Hematopoietic multipotent progenitor cell treated with erythropoietin and hydrocortisone succinate and interleukin-3 and kit ligand, for 6 days (in vitro differentiated cells): Measurements from ENCODE around the gene SLC44A2.
A peak's percentile ranks its signal among the peaks of the same experiment; 100 is the strongest.

ENCODE experiments used
- DNase-seq: peaks from one replicate; pipeline ENCODE4 v3.0.0-alpha.2; 2015

Gene SLC44A2

DNA sequence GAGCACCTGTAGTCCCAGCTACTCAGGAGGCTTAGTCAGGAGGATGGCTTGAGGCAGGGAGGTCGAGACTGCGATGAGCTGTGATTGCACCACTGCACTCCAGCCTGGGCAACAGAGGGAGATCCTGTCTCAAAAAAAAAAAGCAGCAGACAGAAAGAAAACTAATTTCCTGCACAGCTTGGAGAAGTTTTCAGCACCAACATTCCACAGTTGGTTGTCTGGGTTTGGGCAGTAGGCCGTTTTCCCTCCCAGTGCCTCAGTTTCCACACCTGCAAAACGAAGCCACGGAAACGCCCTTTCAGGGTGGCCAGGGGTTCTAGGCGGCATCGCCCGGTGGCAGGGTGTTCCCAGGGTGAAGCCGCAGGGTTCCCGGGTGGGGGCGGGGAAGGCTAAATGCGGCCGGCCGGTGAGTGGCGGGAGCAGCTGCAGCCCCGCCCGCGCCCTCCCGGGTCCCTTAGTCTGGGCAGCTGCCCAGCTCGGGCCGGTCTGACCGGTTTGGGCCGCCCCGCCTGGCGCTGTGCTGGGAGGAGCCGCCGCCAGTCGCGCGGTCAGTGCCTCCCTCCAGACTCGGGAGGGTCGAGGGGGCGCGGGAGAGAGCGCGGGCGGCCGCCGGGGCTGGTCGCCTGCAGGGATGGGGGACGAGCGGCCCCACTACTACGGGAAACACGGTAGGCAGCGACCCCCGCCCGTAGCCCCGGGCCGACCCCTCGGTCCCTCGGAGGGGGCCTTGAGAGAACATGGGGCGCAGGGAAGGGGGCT lies at the start of gene SLC44A2:
SLC44A2 (plus strand) TSS at position 551 of the 759 bp plus-strand sequence; CDS start at position 632, 81 bp downstream.
- DNase-seq: no peak

DNA sequence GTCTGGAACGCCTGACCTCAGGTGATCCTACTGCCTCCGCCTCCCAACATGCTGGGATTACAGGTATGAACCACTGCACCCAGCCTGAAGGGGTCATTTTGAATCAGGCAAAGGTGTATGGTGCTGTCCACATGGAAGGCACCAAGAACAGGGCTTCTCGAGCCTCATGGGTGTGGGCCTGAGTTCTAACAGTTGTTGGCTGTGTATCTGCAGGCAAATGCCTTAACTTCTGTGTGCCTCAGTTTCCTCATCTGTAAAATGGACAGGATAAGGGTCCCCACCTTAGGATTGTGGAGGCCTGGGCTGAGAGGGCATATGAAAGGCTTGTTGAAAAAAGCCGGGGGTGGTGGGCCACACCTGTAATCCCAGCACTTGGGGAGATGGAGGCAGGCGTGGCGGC lies 47.4 kb upstream of the SLC44A2 start:
- no peak for DNase-seq

DNA sequence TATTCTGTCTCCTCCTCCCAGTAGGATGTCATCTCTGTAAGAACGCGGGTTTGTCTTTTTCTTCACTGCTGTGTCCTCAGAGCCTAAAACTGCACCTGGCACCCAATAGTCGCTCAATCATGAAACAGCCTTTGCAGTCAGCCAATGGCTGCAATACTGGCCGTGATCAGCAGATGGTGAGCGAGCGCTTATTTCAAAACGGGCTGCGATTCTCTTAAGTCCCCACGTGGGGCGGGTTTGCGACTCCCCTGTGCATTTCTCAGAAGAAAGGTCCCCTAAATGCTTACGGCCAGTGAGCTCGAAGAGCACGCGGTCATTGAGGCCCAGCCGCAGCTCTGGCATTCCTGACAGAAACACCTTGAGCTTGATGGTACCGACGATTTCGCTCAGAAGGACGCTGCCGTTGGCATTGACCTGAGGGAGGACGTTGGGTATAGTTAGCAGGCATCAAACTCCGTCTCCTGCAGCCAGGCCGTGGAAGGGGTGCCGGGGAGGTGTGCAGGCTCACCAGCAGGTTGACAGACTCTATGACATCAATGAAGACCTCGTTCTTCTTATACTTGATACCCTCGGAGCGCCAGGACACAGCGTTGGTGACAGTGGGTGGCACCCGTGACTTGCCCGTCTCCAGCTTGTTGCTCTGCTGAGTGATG lies 44.2 kb upstream of the SLC44A2 start:
- DNase-seq: peak; percentile 98

DNA sequence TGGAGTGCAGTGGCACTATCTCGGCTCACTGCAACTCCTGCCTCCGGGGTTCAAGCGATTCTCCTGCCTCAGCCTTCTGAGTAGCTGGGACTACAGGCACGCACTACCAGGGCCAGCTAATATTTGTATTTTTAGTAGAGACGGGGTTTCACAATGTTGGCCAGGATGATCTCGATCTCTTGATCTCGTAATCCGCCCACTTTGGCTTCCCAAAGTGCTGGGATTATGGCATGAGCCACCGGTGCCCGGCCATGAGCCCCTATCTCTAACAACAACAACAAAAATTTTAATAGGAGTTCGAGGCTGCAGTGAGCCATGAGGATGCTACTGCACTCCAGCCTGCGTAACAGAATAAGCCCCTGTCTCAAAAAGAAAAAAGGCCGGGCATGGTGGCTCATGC lies 43.3 kb upstream of the SLC44A2 start:
- no peak for DNase-seq

DNA sequence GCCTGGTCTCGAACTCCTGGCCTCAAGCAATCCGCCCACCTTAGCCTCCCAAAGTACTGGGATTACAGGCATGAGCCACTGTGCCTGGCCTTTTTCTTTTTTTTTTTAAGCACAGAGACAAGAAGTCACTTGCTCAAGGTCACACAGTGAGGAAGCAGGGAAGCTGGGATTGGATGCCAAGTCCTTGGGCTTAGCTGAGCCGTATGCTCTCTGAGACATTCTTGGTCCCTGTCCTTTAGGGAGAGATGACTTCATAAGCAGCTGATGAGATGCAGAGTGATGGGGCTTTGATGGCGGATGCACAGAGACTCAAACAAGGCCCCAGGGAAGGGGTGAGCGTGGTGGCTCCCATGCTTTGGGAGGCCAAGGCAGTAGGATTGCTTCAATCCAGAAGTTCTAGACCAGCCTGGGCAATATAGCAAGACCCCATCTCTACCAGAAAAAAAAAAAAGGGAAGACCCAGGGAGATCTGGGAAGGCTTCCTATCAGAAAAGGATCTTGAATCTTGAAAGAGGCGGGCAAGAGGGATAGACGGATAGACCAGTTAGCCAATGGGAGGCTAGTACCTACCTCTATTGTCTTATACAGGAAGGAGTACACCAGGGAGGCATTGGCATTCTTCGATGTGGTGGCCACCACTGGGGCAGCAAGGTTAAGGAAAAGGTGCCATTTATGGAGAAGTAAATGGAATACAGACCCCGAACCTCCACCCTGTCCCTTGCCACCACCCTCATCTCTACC lies 42.1 kb upstream of the SLC44A2 start:
- DNase-seq: no peak

DNA sequence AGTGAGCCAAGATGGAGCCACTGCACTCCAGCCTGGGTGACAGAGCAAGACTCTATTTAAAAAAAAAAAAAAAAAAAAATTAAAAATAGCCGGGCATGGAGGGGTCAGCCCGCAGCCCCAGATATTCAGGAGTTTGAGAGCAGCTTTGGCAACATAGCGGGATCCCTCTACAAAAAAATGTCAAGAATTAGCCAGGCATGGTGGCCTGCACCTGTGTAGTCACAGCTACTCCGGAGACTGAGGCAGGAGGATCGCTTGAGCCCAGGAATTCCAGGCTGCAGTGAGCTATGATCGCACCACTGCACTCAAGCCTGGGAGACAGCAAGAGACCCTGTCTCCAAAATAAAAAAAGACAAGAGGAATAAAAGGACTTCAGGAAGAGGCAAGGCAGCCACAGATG lies 39.0 kb upstream of the SLC44A2 start:
- no peak for DNase-seq

DNA sequence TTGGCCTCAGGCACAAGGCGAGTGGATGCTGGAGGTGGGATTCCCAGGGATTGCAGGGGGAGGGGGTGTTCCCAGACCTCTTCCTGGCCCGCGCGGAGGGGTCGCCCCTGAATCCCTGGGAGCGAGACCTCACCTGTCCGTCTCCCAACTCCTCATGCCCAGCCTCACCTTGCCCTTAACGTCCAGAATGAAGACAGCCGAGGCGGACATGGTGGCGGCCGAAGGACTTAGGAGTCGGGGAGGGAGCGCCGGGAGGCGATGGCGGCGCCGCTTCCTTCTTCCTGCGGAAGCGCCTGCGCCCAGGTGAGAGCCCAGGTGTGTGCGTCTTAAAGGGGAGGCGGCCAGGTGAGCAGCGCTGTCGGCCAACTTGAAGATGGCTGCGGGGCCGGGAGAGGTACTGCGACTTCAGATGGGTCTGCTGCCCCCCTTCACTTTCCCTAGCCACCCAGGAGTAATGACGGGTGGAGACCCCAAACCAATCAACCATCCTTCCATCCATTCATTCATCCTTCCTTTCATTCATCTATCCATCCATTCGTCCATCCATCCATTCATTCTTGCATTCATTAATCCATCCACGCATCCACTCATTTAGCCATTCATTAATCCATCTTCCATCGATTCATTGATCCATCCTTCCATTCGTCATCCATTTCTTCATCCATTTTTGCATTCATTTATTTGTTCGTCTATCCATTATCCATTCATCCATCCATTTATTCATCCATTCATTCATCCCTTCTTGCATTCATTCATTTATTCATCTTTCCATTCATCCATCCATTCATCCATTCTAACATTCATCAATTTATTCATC lies 38.1 kb upstream of the SLC44A2 start, which contains the start of gene AP1M2:
AP1M2 (minus strand) TSS at position 291 of the 817 bp plus-strand sequence; CDS start at position 210, 81 bp downstream.
- no peak for DNase-seq

DNA sequence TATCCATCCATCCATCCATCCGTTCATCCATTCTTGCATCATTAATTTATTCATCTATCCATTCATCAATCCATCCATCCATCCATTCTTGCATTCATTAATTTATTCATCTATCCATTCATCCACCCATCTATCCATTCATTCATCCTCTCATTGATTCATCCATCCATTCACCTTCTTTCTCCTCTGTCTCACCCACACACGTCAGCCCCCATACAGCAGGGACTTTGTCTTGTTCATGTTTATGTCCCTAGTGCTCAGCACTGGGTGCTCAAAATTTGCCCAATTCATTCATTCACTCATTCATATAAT lies 37.6 kb upstream of the SLC44A2 start:
- DNase-seq: no peak

DNA sequence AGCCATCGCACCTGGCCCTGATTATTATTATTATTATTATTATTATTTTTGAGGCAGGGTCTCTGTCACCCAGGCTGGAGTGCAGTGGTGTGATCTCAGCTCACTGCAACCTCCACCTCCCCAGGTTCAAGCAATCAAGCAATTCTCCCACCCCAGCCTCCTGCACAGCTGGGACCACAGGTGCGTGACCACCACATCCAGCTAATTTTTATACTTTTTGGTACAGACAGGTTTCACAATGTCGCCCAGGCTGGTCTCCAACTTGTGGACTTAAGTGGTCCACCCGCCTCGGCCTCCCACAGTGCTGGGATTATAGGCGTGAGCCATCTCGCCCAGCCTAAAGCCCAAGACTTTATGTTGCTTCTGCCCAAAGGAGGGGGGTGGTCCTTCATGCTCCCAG lies 32.2 kb upstream of the SLC44A2 start:
- DNase-seq: no peak

DNA sequence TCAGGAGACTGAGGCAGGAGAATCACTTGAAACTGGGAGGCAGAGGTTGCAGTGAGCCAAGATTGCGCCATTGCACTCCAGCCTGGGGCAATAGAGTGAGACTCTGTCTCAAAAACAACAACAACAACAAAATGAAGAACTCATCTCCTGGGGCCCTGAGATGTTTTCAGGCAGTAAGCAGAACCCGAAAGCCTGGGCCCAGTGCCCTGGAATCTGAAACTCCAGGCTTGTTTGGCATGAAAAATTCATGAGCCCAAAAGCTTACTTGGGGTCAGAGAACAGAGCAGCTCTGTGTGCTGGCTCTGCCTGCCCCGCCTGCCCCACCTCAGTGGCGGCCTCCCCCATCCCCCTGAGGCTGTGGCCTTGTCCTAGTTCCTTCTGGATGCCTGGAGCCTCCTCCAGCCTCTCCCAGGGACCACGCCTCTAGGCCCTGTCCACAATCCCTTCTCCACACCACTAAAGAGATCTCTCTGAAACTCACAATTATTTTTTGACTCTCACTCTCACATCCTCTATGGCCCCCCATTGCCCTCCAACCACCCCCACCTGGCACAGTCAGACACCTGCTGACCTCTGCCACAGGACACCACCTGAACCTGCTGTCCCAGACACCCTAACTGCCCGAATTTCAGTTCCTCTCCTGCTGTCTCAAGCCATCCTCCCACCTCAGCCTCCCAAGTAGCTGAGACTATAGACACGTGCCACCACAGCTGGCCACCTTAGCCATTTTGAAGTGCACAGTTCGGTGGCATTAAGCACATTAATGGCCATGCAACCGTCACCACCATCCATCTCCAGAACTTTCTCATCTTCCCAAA lies 31.3 kb upstream of the SLC44A2 start:
- no peak for DNase-seq

DNA sequence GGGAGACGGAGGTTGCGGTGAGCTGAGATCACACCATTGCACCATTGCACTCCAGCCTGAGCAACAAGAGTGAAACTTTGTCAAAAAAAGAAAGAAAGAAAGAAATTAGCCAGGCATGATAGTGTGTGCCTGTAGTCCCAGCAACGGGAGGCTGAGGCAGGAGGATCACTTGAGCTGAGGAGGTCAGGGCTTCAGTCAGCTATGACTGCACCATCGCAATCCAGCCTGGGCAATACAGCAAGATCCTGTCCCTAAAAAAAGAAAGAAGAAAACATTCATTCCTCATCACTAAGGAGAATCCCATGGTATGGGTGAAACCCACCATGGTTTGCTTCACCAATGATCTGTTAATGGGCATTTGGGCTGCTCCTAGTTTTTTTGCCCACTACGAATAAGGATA lies 25.2 kb upstream of the SLC44A2 start:
- DNase-seq: no peak

DNA sequence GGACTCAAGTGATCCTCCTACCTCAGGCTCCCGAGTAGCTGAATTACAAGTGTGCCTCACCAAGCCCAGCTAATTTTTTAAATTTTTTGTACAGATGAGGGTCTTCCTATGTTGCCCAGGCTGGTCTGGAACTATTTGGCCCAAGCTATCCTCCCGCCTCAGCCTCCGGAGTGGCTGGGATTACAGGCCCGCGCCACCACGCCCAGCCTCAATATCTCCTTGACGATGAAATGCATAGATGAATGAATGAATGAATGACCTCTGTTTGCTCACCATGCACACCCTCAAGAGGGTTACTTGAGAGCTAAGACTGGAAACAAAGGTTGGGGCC lies 23.4 kb upstream of the SLC44A2 start:
- no peak for DNase-seq

DNA sequence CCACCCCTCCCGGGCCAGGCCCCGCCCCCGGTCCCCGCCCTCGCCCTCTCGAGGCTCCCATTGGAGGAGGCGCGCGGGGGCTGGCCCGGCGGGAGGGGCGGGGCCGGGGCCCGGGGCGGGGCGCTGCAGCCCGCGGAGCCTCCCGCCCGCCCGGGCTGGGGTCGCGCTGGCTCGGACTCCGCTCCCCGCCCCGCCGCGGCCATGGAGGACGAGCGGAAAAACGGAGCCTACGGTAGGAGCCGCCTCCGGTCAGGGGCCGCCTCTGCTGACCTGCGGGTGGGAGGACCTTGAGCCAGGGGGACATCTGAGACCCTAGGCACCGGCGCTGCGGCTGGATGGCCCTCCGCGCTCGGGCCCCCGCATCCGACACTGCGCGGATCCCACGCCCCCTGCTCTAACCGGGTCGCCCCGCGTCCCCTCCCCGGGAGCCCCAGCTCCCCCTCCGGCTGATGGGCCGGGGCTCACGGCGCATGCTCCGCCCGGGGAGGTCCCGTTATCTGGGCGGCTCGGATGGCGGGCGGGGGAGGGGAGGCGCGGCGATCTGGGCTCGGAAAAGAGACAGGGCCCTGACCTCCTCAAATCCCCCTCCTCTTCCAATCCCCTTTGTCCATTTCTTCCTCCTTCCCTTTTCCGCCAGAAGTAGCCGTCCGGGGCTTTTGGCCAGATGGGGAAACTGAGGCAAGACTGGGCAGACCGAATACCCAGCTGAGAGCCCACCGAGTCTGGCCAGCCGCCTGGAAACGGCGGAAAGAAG lies 22.8 kb upstream of the SLC44A2 start:
- peak; percentile 91 for DNase-seq

DNA sequence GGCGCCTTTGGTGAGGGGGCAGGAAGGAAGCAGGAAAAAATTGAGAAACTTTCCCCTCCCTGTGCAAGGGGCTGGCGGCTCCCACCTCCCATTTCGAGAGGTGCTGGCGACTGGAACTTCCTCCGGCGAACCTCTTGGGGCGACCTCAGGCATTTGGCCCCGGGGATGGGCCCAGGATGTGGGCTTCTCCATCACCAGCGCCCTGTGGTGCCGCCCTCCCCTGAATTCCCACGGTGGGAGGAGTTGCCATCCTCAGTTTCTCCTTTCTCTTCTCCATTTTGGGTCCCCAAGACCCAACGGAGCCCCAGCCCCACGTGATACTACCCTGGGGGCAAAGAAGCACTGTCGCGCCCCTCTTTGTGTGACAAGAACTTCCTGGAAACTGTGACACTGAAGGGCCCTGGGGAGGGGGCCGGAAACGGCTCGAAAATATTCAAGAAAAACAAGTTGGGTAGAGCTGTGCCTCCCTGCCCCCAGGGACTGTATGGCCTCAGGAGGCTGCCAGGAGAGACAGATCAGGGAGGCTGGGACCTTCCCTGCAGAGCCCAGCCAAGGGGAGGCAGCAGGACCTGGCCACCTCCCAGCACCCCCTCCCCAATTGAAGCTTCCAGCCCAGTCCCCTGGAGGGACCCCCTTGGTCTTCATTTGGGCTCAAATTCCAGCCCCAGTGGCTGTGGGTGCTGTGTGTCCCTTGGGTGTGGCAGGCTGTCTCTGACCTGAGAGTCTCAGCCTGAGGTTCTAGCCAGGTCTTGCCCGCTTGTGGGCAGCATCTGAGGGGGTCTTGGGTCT lies 22.1 kb upstream of the SLC44A2 start:
- DNase-seq: peak; percentile 60

DNA sequence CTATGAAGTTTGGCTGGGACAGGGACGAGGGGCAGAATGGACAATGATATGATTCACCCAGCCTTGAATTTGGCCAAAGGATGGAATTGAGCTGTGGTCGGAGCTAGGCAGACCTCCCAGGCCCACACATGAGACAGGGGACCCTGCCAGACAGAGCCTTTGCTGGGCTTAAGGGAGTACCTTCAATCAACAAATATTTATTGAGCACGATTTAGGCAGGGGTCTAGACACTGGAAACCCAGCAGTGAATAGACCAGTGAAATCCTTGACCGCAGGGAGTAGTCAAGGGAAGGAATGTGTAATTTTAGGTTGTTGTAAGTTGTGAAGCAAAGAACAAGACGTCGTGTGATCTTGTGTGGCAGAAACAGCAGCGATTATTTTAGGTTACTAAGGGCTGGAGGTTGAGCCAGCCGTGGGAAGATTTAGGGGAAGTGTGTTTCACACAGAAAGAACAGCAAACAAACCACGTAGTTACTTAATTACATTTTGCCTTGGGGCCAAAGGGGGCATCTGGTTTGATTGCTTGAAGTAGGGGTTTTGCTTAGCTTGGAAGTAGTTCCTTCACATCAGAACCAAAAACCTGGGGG lies 21.4 kb upstream of the SLC44A2 start:
- DNase-seq: peak; percentile 74

DNA sequence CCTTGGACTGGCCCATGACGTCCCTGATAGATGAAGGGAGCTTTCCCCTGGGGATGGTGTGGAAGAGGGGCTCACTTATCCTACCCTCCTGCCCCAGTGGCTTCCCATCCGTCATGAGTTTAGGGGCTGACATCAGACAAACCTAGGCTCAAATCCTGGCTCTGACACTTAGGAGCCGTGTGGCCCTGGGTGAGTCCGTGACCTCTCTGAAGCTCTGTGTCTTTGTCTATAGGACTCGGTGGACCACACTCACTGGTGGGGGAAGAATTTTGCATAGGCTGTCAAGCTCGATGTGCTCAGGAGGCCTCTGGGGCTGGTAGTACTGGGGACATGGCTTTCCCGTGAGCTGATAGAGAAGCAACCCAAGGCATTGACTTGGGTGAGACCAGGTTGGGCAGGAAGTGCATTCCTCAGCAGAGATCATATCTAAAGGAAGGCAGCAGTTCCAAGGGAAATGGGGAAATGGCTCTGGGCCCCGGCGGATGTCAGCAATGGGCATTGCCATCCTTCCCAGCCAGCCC lies 20.8 kb upstream of the SLC44A2 start:
- DNase-seq: peak; percentile 36

DNA sequence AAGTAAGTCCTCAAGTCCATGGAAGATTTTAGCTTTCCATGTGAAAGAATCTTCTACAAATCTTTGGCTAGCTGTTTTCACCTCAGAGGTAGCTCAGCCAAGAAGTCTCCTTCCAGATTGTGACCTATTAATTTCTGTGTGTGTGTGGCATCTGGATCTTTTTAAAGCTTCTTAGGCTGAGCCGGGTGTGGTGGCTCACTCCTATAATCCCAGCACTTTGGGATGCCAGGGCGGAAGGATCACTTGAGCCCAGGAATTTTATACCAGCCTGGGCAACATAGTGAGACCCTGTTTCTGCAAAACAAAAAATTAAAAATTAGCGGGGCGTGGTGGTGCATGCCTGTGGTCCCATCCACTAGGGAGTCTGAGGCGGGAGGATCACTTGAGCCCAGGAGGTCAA lies 13.4 kb upstream of the SLC44A2 start:
- no peak for DNase-seq

DNA sequence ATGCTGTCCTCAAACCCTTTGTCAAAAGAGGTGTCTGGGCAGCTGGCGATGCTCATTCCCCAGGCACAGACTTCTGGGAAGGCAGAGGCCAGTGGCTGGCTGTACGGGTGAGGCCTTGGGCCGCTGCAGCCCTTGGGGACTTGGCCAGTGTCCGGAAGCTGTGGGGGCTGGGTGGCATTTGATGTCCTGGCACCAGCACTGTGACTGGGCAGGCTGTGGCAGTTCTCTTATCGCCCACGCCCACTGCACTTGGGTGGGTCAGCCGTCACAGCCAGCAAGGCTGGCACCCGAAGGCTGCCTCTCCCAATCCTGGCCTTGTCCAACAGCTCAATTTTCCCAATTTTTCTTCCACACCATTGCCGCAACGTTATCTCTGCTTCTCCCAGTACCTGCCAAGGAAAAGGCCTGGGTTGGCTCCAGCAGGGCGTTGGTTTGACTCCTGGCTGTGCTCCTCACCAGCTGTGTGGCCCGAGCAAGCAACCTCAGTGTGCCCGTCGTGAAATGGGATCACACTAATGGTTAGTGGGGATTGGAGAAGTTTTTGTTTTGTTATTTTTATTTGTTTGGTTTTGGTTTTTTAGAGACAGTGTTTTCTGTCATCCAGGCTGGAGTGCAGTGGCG lies 12.7 kb upstream of the SLC44A2 start:
- peak; percentile 72 for DNase-seq

DNA sequence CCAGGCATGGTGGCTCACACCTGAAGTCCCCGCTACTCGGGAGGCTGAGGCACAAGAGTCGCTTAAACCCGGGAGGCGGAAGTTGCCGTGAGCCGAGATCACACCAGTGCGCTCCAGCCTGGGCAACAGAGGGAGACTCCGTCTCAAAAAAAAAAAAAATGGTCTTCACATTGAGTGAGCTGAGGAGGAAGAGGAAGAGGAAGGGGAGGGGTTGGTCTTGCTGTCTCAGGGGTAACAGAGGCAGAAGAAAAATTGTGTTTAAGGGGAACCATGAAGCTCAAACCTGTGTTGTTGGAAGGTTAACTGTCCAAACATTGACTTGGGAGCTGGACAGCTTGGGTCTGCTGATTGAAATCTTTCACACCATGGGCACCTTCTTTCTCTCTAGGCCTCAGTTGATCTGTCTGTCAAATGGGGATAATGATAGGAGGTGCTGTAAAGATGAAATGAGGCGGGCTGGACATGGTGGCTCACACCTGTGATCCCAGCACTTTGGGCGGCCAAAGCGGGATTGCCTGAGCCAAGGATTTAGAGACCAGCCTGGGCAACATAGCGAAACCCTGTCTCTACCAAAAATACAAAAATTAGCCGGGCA lies 9.8 kb upstream of the SLC44A2 start:
- DNase-seq: no peak
